ENCODE measurements around the gene PSME2.

- TF ChIP-seq CTCF (conservative IDR thresholded peaks at IDR 0.05 in 1 of 2, IDR thresholded peaks at IDR 0.05 in 1 of 2; ENCODE audit: low read depth in 1 of 2, low read length in 2 of 2) (no peak), EZH2 (IDR thresholded peaks at IDR 0.05; ENCODE audit: low read length, missing control alignments) (no peak)
Measured at GRCh38 chr14:24156840-24157239, 10.4 kb upstream of the PSME2 start.

All from fibroblast of lung (primary cell).